SU-DHL-6 (cell line): ENCODE results near the gene CORO7.

Experiments used
- EZH2phosphoT487 ChIP-seq: fragments of 200-600 bp; sonication (generic), shearing (Covaris generic); conservative IDR thresholded peaks from 2 replicates; pipeline ENCODE4 v1.6.1; 2018; ENCODE audit warnings: mild to moderate bottlenecking, antibody characterized with exemption, low read length, moderate library complexity, mixed read lengths
- TF ChIP-seq, protein P1 (sequence below): fragments of 200-600 bp; sonication (generic); IDR thresholded peaks from one replicate; pipeline ENCODE4 v1.5.1; 2017; ENCODE audit warnings: antibody characterized with exemption, mild to moderate bottlenecking, low read length, moderate library complexity; ENCODE audit not compliant: insufficient read depth, poor library complexity, severe bottlenecking

DNA sequence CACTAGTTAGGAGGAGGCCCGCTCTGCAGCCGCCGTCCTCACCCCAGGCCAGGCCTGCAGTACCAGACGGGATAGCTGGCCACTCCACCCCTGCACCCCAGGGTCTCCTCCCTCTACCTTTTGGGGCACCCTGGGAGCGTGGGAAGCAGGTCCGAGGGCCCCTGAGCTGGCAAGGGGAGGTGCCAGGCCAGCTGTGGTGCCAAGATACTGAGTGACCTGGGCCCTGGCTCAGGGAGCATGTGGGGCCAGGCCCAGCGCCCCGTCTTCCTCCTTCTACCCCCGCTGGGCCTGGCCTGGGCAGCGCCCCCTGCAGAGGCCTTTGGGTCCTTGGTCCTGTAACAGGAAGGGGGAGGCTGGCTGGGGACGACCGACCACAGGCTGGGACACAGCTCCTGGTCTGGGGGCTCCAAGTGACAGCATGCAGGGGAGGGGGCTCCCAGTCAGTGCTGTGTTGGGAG is 78.2 kb downstream of the CORO7 start:
- TF ChIP-seq, protein P1, sequence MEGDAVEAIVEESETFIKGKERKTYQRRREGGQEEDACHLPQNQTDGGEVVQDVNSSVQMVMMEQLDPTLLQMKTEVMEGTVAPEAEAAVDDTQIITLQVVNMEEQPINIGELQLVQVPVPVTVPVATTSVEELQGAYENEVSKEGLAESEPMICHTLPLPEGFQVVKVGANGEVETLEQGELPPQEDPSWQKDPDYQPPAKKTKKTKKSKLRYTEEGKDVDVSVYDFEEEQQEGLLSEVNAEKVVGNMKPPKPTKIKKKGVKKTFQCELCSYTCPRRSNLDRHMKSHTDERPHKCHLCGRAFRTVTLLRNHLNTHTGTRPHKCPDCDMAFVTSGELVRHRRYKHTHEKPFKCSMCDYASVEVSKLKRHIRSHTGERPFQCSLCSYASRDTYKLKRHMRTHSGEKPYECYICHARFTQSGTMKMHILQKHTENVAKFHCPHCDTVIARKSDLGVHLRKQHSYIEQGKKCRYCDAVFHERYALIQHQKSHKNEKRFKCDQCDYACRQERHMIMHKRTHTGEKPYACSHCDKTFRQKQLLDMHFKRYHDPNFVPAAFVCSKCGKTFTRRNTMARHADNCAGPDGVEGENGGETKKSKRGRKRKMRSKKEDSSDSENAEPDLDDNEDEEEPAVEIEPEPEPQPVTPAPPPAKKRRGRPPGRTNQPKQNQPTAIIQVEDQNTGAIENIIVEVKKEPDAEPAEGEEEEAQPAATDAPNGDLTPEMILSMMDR, result no peak
- TF ChIP-seq EZH2phosphoT487, result no peak
